Small intestine (tissue), 7 donors: ENCODE data around the gene AHCYL2. TPM values are rescaled to one million over a fixed set of nuclear protein-coding genes. Genes with fewer than 3 reads are reported as not detected.

Experiments used
- DNase-seq, 2 donors: peaks; one replicate each; pipeline versions ENCODE4 v3.0.0 to v3.0.0-alpha.2; 2013
- FAIRE-seq: peaks from 2 replicates; lab custom pipeline; 2012; peaks lifted over from hg19 to GRCh38; lab: Jason Lieb, UNC
- H3K27ac ChIP-seq, 3 donors: one replicate each; pipeline ENCODE4 v1.5.1; 2013; ENCODE audit warnings: low read length in 2 of 3, mild to moderate bottlenecking in 2 of 3, control low read depth in 1 of 3, inconsistent platforms in 1 of 3, low read depth in 1 of 3, moderate library complexity in 1 of 3
- H3K27me3 ChIP-seq, 3 donors: one replicate each; pipeline ENCODE4 v1.6.1; 2013; ENCODE audit warnings: low read length in 3 of 3, inconsistent platforms in 1 of 3; ENCODE audit not compliant: control insufficient read depth in 3 of 3, insufficient read depth in 3 of 3
- H3K36me3 ChIP-seq, 3 donors: one replicate each; pipeline ENCODE4 v1.6.1; 2013; ENCODE audit warnings: low read length in 3 of 3, inconsistent platforms in 1 of 3, low read depth in 1 of 3, mild to moderate bottlenecking in 1 of 3, moderate library complexity in 1 of 3; ENCODE audit not compliant: control insufficient read depth in 3 of 3, insufficient read depth in 2 of 3
- H3K4me1 ChIP-seq, 3 donors: one replicate each; pipeline ENCODE4 v1.6.1; 2013; ENCODE audit warnings: low read length in 2 of 3, inconsistent platforms in 1 of 3, low read depth in 1 of 3, mild to moderate bottlenecking in 1 of 3, moderate library complexity in 1 of 3; ENCODE audit not compliant: control insufficient read depth in 3 of 3, insufficient read depth in 2 of 3
- H3K4me3 ChIP-seq, 3 donors: one replicate each; pipeline ENCODE4 v1.5.1; 2013; ENCODE audit warnings: low read length in 3 of 3, control low read depth in 1 of 3, inconsistent platforms in 1 of 3, low read depth in 1 of 3, mild to moderate bottlenecking in 1 of 3, moderate library complexity in 1 of 3
- H3K9me3 ChIP-seq, 2 donors: one replicate each; pipeline ENCODE4 v1.6.1; 2013; ENCODE audit warnings: low read depth in 1 of 2, low read length in 1 of 2; ENCODE audit not compliant: control insufficient read depth in 2 of 2, insufficient read depth in 1 of 2
- WGBS, 3 donors: extraction: QIAGEN DNeasy Blood & Tissue Kit; methylation state at CpG; one replicate each; pipeline ENCODE4 v1.1.7; 2013; 5-methylcytosine and 5-hydroxymethylcytosine counted together
- polyA plus RNA-seq, 4 donors: library from polyadenylated mRNA; stranded (reverse) in 3 of 4; unstranded in 1 of 4; fragments of 200-250 nt in 3 of 4; fragments of 120-200 nt in 1 of 4; gene quantifications; one replicate each; pipeline versions ENCODE4 v1.2.1 to v1.2.3, GENCODE V29; 2013
- donor health status: healthy with polysubstance abuse.
- donor health status: control.
- donor health status: control.
- donor health status: Bipolar disorder and iron deficiency.
- donor health status: healthy.

The AHCYL2 gene
- polyA plus RNA-seq, 4 donors = 18.2 to 25.4 (median 22.3) TPM

GRCh38 chr7:129453510-129454248, 228.8 kb downstream of the AHCYL2 start:
- WGBS, 3 donors = 29 to 93% (median 44%) methylated on average over 1 of the region's 1 CpG
- H3K36me3 ChIP-seq = no peaks in the 10 kb centered on the region
- H3K4me3 ChIP-seq = no peak overlapping the region
- no peak overlapping the region for H3K27ac ChIP-seq
- no peak for DNase-seq
- H3K9me3 ChIP-seq = peaks cover 0 to 7% of the 10 kb centered on the region in 2 donors
- no peak for FAIRE-seq
- H3K4me1 ChIP-seq = no peaks in the 10 kb centered on the region
- H3K27me3 ChIP-seq = no peaks in the 10 kb centered on the region

- DNase-seq (no peak), FAIRE-seq (no peak)
- Histone ChIP-seq H3K4me3 (no peak overlapping the region), H3K36me3 (no peaks in the 10 kb centered on the region), H3K27me3 (no peaks in the 10 kb centered on the region), H3K9me3 (peaks cover 0 to 1% of the 10 kb centered on the region in 2 donors), H3K27ac (no peak overlapping the region), H3K4me1 (no peaks in the 10 kb centered on the region)
- WGBS, 3 donors = 89 to 96% (median 92%) methylated on average over 4 of the region's 4 CpGs
These were observed 229.4 kb downstream of the AHCYL2 start for GRCh38 chr7:129454249-129454551.

- no peak overlapping the region for H3K27ac ChIP-seq
- H3K9me3 ChIP-seq = no peaks in the 10 kb centered on the region
- 93 to 95% (median 94%) methylated on average over 10 of the region's 10 CpGs for WGBS, 3 donors
- DNase-seq (no peak), FAIRE-seq (no peak)
- H3K36me3 ChIP-seq = peaks cover 0 to 2% (median 0%) of the 10 kb centered on the region in 3 donors
- no peak overlapping the region for H3K4me3 ChIP-seq
- no peaks in the 10 kb centered on the region for H3K4me1 ChIP-seq
- no peaks in the 10 kb centered on the region for H3K27me3 ChIP-seq
These were observed 231.6 kb downstream of the AHCYL2 start for GRCh38 chr7:129456421-129456820.

- FAIRE-seq (no peak), DNase-seq (no peak)
- H3K27me3 ChIP-seq = no peaks in the 10 kb centered on the region
- H3K36me3 ChIP-seq = peaks cover 0 to 2% (median 0%) of the 10 kb centered on the region in 3 donors
- H3K4me1 ChIP-seq = no peaks in the 10 kb centered on the region
- H3K4me3 ChIP-seq = no peak overlapping the region
- no peaks in the 10 kb centered on the region for H3K9me3 ChIP-seq
- H3K27ac ChIP-seq = no peak overlapping the region
- 80 to 87% (median 82%) methylated on average over 3 of the region's 3 CpGs for WGBS, 3 donors
These were observed 232.3 kb downstream of the AHCYL2 start for GRCh38 chr7:129457101-129457500.

- Histone ChIP-seq H3K27me3 (no peaks in the 10 kb centered on the region), H3K9me3 (no peaks in the 10 kb centered on the region), H3K4me3 (no peak overlapping the region), H3K27ac (no peak overlapping the region), H3K4me1 (no peaks in the 10 kb centered on the region), H3K36me3 (peaks cover 0 to 2% (median 0%) of the 10 kb centered on the region in 3 donors)
- 91 to 97% (median 92%) methylated on average over 5 of the region's 5 CpGs for WGBS, 3 donors
- FAIRE-seq (no peak), DNase-seq (no peak)
These were observed 233.3 kb downstream of the AHCYL2 start for GRCh38 chr7:129458171-129458570.

- Histone ChIP-seq H3K27ac (no peak overlapping the region), H3K27me3 (no peaks in the 10 kb centered on the region), H3K4me3 (no peak overlapping the region), H3K36me3 (peaks cover 0 to 2% (median 0%) of the 10 kb centered on the region in 3 donors), H3K4me1 (no peaks in the 10 kb centered on the region), H3K9me3 (no peaks in the 10 kb centered on the region)
- FAIRE-seq = no peak
- no peak for DNase-seq
- 95 to 100% (median 97%) methylated on average over 2 of the region's 2 CpGs for WGBS, 3 donors
These were observed 237.0 kb downstream of the AHCYL2 start for GRCh38 chr7:129461809-129462208.

GRCh38 chr7:129462420-129462819, 237.6 kb downstream of the AHCYL2 start:
- no peak for FAIRE-seq
- Histone ChIP-seq H3K27me3 (no peaks in the 10 kb centered on the region), H3K9me3 (no peaks in the 10 kb centered on the region), H3K4me1 (no peaks in the 10 kb centered on the region), H3K4me3 (no peak overlapping the region), H3K36me3 (peaks cover 0 to 2% (median 0%) of the 10 kb centered on the region in 3 donors), H3K27ac (no peak overlapping the region)
- DNase-seq = no peak
- 67 to 81% (median 70%) methylated on average over 1 of the region's 1 CpG for WGBS, 3 donors

- Histone ChIP-seq H3K9me3 (no peaks in the 10 kb centered on the region), H3K4me3 (no peak overlapping the region), H3K27ac (no peak overlapping the region), H3K36me3 (peaks cover 0 to 2% (median 0%) of the 10 kb centered on the region in 3 donors), H3K27me3 (no peaks in the 10 kb centered on the region), H3K4me1 (no peaks in the 10 kb centered on the region)
- WGBS, 3 donors = 96 to 97% (median 96%) methylated on average over 4 of the region's 4 CpGs
- FAIRE-seq = no peak
- DNase-seq = no peak
These were observed 239.4 kb downstream of the AHCYL2 start for GRCh38 chr7:129464194-129464593.

GRCh38 chr7:129465080-129465479, 240.2 kb downstream of the AHCYL2 start:
- WGBS, 3 donors = 23 to 58% (median 37%) methylated on average over 2 of the region's 2 CpGs
- H3K36me3 ChIP-seq = peaks cover 0 to 2% (median 0%) of the 10 kb centered on the region in 3 donors
- no peak overlapping the region for H3K4me3 ChIP-seq
- no peaks in the 10 kb centered on the region for H3K27me3 ChIP-seq
- no peaks in the 10 kb centered on the region for H3K9me3 ChIP-seq
- H3K27ac ChIP-seq = no peak overlapping the region
- H3K4me1 ChIP-seq = no peaks in the 10 kb centered on the region
- FAIRE-seq = no peak
- DNase-seq = no peak
